NB4 (cell line): ENCODE measurements around the gene MTHFSD.

Source experiments
- DNase-seq: peaks from one replicate; pipeline ENCODE4 v3.0.0; 2010; ENCODE audit warnings: low read depth
- H3K4me3 ChIP-seq: one replicate; pipeline ENCODE4 v1.5.1; 2011; ENCODE audit warnings: mild to moderate bottlenecking, low read depth, low read length, moderate library complexity
- MYC ChIP-seq: IDR thresholded peaks from 2 replicates; pipeline ENCODE4 v1.6.1; 2011; ENCODE audit warnings: low read depth, low read length
- POLR2A ChIP-seq: IDR thresholded peaks from 2 replicates; pipeline ENCODE4 v1.6.1; 2011; ENCODE audit warnings: mild to moderate bottlenecking; ENCODE audit not compliant: insufficient read length; ENCODE audit errors: extremely low read depth
- TF ChIP-seq, protein P1 (sequence below): IDR thresholded peaks from 2 replicates; pipeline ENCODE4 v1.6.1; 2011; ENCODE audit warnings: low read depth, low read length
- TF ChIP-seq, protein P2 (sequence below): IDR thresholded peaks from one replicate; pipeline ENCODE4 v1.5.1; 2012; ENCODE audit warnings: low read depth, low read length

MTHFSD gene

DNA sequence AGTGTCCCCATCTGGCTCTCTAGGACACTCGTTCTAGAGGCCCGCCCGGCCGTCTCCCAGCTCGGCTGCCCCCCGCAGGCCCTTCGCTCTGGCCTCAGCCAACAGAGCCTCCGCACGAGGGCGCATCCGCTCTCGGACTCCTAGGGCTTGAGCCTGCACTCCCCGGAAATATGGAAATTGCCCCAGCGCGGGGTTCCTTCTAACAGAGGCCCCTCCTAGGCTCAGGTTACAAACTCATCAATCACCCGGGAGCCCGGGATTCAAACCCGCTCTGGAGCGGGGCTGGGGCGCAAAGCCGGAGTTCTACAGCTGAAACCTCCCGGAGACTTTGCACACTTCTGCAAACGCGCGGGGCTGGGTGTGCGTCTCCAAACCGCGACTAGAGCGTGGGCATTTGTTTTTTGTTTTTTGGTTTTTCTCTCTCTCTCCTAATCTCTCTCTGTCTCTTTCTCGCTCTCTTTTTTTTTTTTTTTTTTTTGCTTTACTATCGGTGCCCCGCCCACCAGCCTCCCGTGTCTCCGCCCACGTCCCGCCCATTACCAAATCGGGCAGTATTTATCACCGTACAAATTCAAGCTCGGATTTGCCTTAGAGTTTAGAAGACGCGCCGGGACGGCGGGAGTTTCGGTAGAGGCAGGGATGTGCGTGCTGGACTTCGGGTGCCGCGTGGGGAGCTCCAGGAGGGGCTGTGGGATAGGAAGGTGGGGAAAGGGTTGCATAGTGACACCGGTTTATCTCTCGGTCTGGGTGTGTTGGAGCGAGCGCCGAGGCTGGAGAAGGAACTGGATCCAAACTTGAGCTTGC, 20.9 kb upstream of the MTHFSD start:
- peak overlapping the region; percentile 32 for H3K4me3 ChIP-seq

DNA sequence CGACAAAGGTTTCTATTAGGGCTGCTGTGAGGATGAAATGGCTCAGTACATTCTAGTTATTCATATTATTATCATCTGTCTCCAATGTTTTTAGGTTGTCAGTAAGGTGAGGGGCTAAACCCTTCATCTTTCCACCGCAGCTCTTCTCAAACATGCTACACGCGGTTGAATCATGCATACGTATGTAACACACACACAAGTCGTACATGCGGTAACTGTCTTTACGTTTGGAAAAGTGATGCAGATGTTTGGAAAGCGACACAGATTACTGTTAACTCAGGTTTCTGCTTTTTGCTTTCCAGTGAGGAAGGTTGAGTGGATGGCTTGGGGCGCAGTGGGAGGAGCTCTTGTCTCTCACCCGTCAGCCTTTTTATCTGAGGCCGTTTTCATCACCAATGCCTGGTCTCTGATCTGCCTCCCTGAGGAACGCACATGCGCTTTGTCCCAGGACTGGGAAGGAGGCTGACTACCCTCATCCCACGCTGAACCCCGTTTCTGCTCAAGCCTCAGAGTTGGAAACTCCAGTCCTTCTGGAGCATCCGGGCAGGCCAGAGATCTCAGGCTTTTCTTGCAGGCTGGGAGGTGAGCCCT, 20.2 kb upstream of the MTHFSD start:
- DNase-seq: no peak
- TF ChIP-seq POLR2A (no peak), MYC (no peak)
- TF ChIP-seq, protein P1, sequence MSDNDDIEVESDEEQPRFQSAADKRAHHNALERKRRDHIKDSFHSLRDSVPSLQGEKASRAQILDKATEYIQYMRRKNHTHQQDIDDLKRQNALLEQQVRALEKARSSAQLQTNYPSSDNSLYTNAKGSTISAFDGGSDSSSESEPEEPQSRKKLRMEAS: no peak
- TF ChIP-seq, protein P2, sequence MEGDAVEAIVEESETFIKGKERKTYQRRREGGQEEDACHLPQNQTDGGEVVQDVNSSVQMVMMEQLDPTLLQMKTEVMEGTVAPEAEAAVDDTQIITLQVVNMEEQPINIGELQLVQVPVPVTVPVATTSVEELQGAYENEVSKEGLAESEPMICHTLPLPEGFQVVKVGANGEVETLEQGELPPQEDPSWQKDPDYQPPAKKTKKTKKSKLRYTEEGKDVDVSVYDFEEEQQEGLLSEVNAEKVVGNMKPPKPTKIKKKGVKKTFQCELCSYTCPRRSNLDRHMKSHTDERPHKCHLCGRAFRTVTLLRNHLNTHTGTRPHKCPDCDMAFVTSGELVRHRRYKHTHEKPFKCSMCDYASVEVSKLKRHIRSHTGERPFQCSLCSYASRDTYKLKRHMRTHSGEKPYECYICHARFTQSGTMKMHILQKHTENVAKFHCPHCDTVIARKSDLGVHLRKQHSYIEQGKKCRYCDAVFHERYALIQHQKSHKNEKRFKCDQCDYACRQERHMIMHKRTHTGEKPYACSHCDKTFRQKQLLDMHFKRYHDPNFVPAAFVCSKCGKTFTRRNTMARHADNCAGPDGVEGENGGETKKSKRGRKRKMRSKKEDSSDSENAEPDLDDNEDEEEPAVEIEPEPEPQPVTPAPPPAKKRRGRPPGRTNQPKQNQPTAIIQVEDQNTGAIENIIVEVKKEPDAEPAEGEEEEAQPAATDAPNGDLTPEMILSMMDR: no peak
- no peak overlapping the region for H3K4me3 ChIP-seq

More for the DNA sequence above, 20.9 kb upstream of the MTHFSD start:
- TF ChIP-seq, protein P2: peak; percentile 73
- no peak for TF ChIP-seq POLR2A
- TF ChIP-seq, protein P1: 0 out of 2 replicates have a peak, but pooled peaks have one; percentile 17
- no peak for TF ChIP-seq MYC
- peak; percentile 85 for DNase-seq

DNA sequence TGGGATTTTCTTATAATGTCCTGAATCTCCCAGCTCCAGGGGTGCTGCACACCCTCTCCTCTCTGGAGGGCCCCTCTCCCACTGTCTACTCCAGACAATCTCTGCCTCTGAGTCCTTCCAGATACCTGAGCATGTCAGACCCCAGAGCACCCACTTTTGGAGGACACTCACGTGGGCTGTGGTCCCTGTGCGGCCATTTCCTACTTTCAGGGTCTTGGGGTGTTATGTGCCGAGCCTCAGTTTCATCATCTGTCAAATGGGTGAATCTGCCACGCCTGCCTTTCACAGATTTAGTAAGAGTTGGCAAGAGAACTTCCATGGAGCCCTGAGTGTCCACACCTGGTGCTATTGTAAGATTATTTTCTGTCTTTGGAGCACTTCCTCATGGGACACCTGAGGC, 19.6 kb upstream of the MTHFSD start:
- TF ChIP-seq POLR2A: no peak
- TF ChIP-seq, protein P1: no peak
- TF ChIP-seq MYC: no peak
- TF ChIP-seq, protein P2: no peak
- no peak for DNase-seq
- H3K4me3 ChIP-seq: no peak overlapping the region

DNA sequence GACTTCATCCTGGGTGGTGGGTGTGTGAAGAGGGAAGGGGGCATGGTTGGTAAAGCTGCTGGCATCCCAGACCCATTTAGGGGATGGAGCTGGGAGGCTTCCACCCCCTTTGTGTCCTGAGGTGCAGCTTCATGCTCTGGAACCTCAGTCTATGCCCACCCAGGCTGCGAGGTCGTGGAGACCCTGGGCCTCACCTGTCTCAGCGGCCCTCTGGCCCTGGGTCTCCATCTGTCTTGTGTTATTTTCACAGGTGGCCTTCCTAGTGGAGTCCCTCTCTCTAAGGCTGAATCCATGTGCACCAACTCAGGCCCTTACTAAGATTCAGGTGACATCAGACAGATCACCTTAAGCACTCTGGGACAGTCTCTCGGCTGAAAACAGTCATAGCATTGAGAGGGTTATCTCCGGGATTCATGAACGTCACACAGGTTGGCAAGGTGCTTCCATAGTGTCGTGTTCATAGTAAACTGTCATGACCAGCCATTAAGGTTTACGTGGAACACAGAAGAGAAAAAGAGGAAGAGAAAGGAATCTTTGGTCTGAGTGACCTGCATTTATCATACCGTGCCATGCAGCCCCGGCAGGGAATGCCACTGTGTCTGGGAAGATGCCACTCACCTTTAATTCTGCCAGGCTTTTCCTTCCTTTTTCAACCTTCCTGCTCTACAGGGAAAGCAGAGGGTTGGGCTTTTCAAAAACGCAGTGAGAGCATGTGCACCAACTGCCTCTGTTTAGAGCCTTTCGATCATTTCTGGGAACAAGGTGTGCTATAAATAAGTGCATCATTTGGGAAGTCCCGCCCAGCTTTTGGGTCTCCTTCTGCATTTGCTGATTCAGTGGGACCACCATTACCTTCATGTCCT, 18.8 kb upstream of the MTHFSD start:
- no peak overlapping the region for H3K4me3 ChIP-seq
- no peak for DNase-seq
- TF ChIP-seq, protein P2: no peak
- TF ChIP-seq, protein P1: no peak
- TF ChIP-seq POLR2A (no peak), MYC (no peak)

DNA sequence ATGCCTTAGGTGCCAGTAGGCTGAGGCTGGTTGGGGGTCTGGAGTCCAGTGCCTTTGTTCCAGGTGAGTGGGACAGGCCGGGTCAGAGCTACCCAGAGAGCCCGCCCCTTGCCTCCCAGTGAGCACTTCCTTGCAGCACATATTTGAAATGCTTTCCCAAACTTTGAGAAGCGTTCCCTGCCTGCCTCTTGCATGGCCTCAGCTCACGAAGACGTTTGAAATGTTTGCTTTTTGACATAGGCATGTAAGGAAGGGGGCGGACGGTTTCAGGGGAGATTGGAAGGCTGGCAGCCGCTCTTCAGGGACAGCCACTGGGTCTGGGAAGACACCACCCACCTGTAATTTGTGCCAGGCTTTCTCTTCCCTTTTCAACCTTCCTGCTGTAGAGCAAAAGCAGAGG, 18.2 kb upstream of the MTHFSD start:
- DNase-seq: no peak
- TF ChIP-seq, protein P2: no peak
- TF ChIP-seq MYC (no peak), POLR2A (no peak)
- TF ChIP-seq, protein P1: no peak
- H3K4me3 ChIP-seq: no peak overlapping the region
